Measurements from ENCODE around the gene RASSF1. TPM values are rescaled to one million over a fixed set of nuclear protein-coding genes. Genes with fewer than 3 reads are reported as not detected.

RASSF1 gene
- total and polyA plus RNA-seq, 2 of the 8 experiments (the other 6 are each of a cell fraction or from before 2014, with no cell fraction given), result 10.3 to 15.7 TPM

GRCh38 chr3:50294089-50294488, 46.5 kb downstream of the RASSF1 start:
- WGBS, 2 experiments (ENCODE audit: extremely low coverage in 1 of 2, insufficient coverage in 1 of 2, insufficient read length in 1 of 2, insufficient replicate concordance in 2 of 2, low coverage in 1 of 2, low lambda C conversion rate in 2 of 2, missing lambda C conversion rate in 1 of 2), result 85% methylated on average over 4 of the region's 4 CpGs; no CpG with 5 or more reads in 1 of the 2 experiments

More at GRCh38 chr3:50294089-50294488, 46.5 kb downstream of the RASSF1 start:
- H2BK15ac ChIP-seq (ENCODE audit: low read length), result no peak overlapping the region
- no peak overlapping the region for H4K91ac ChIP-seq (replicated peaks; ENCODE audit: insufficient read length, low read length)
- H3K79me2 ChIP-seq (ENCODE audit: control insufficient read depth in 1 of 2, insufficient read depth in 2 of 2, low read length in 2 of 2), result peaks cover 0 to 15% of the 10 kb centered on the region in 2 experiments; a peak in 3 of 4 replicates
- CTCF ChIA-PET (ENCODE audit: partially characterized antibody), result interaction anchor here (0.5 to 3.4 kb wide), 5 partner anchors 8 to 394 kb away, joined by 3 to 15 read pairs (median 4); partner anchors contain the start of genes HYAL2 and LSMEM2
- peaks cover 3% of the 10 kb centered on the region; the same call in 1 of the 2 replicates for H3K79me1 ChIP-seq (ENCODE audit: low read depth, low read length)
- H2BK120ac ChIP-seq (replicated peaks; ENCODE audit: low read depth, low read length), result no peak overlapping the region
- no peak overlapping the region for H2AK5ac ChIP-seq (ENCODE audit: low read depth, low read length)
- no peak overlapping the region for H2BK5ac ChIP-seq (ENCODE audit: low read depth, low read length)
- DNase-seq (ENCODE audit: low read depth in 1 of 2, low spot score in 2 of 2) (no peak), FAIRE-seq (no peak)
- no peak overlapping the region for H3K4me2 ChIP-seq (ENCODE audit: insufficient read depth in 1 of 2, low read depth in 2 of 2, low read length in 2 of 2)
- H4K8ac ChIP-seq (ENCODE audit: extremely low read depth, insufficient read depth, low read length), result no peak overlapping the region
- H3K4me1 ChIP-seq (replicated peaks in 1 of 4; ENCODE audit: control insufficient read depth in 3 of 4, insufficient read depth in 4 of 4, low read length in 3 of 4), result peaks cover 0 to 11% (median 6%) of the 10 kb centered on the region in 4 experiments; a peak in 5 of 7 replicates
- H3K4ac ChIP-seq (replicated peaks; ENCODE audit: insufficient read length, low read depth, low read length), result no peak overlapping the region
- peaks cover 4 to 12% (median 10%) of the 10 kb centered on the region in 4 experiments for H3K36me3 ChIP-seq (ENCODE audit: control insufficient read depth in 2 of 4, insufficient read depth in 4 of 4, low read length in 3 of 4)
- H3K23ac ChIP-seq (ENCODE audit: insufficient read length), result no peak overlapping the region
- no peak overlapping the region for H3K9ac ChIP-seq (replicated peaks in 1 of 4; ENCODE audit: extremely low read depth in 1 of 4, low read depth in 3 of 4, low read length in 3 of 4)
- peaks cover 0 to 4% of the 10 kb centered on the region in 2 experiments for H4K20me1 ChIP-seq (replicated peaks in 1 of 2; ENCODE audit: control insufficient read depth in 1 of 2, insufficient read depth in 2 of 2, low read length in 2 of 2)
- H4K5ac ChIP-seq (ENCODE audit: insufficient read length, low read depth, low read length), result no peak overlapping the region
- H3K27me3 ChIP-seq (replicated peaks in 1 of 4; ENCODE audit: control insufficient read depth in 3 of 4, extremely low read depth in 1 of 4, insufficient read depth in 3 of 4, low read length in 3 of 4), result no peaks in the 10 kb centered on the region; a peak in 1 of 7 replicates
- H2BK20ac ChIP-seq (ENCODE audit: low read length), result no peak overlapping the region
- H3K56ac ChIP-seq (replicated peaks; ENCODE audit: insufficient read length, low read depth, low read length), result no peak overlapping the region
- TF ChIP-seq POLR2A (IDR thresholded peaks at IDR 0.05; ENCODE audit: control extremely low read depth in 1 of 2, low read depth in 2 of 2, low read length in 2 of 2), result no peak
- no peak for TF ChIP-seq FOSL1 (IDR thresholded peaks at IDR 0.05; ENCODE audit: insufficient read depth, low read depth, low read length)
- no peak for TF ChIP-seq KDM4A (IDR thresholded peaks at IDR 0.05; ENCODE audit: low read depth, low read length, severe bottlenecking)
- no peak for TF ChIP-seq ASH2L (IDR thresholded peaks at IDR 0.05; ENCODE audit: low read length)
- no peak for TF ChIP-seq EP300 (IDR thresholded peaks at IDR 0.05; ENCODE audit: borderline replicate concordance in 1 of 2, low read depth in 2 of 2, low read length in 2 of 2)
- no peak for TF ChIP-seq CTCF (IDR thresholded peaks at IDR 0.05; ENCODE audit: control extremely low read depth in 1 of 3, insufficient read depth in 1 of 3, low read depth in 1 of 3, low read length in 3 of 3)
- TF ChIP-seq SP1 (IDR thresholded peaks at IDR 0.05; ENCODE audit: low read depth, low read length), result no peak
- no peak for TF ChIP-seq BRCA1 (IDR thresholded peaks at IDR 0.05; ENCODE audit: low read depth, low read length)
- no peak for TF ChIP-seq SAP30 (IDR thresholded peaks at IDR 0.05; ENCODE audit: insufficient read depth, insufficient replicate concordance, low read length)
- no peak for TF ChIP-seq MAFK (IDR thresholded peaks at IDR 0.05; ENCODE audit: low read depth, low read length)
- H3K14ac ChIP-seq (ENCODE audit: insufficient read length), result no peak overlapping the region
- H2BK12ac ChIP-seq (ENCODE audit: low read depth, low read length), result 0 out of 2 replicates have a peak overlapping the region, but pooled peaks have one; percentile 17
- H3K18ac ChIP-seq (ENCODE audit: extremely low read depth, low read length), result no peak overlapping the region
- POLR2A ChIA-PET (ENCODE audit: partially characterized antibody), result interaction anchor here (1.1 to 3.4 kb wide), 4 partner anchors 26 to 35 kb away, joined by 3 to 29 read pairs (median 10); partner anchors contain the start of genes HYAL2 and TUSC2
- no peaks in the 10 kb centered on the region for H3K9me3 ChIP-seq (ENCODE audit: insufficient read depth in 2 of 2, low read depth in 1 of 2, low read length in 1 of 2)
- H2AFZ ChIP-seq (ENCODE audit: low read length), result no peak overlapping the region
- H3K4me3 ChIP-seq (ENCODE audit: extremely low read depth in 1 of 4, insufficient read depth in 2 of 4, low read depth in 3 of 4, low read length in 4 of 4), result no peak overlapping the region
- peaks cover 15% of the 10 kb centered on the region for H3K23me2 ChIP-seq (ENCODE audit: low read depth, low read length)
- H3K27ac ChIP-seq (ENCODE audit: low read depth, low read length), result no peak overlapping the region

Data from H1 (cell line).